Endothelial cell of umbilical vein (primary cell): ENCODE data around the gene ANKRD49. TPM values are rescaled to one million over a fixed set of nuclear protein-coding genes. Genes with fewer than 3 reads are reported as not detected.

ENCODE experiments used
- BruUV-seq: library from RNA; stranded (reverse); fragments of 400-500 nt; replicated peaks from 2 replicates; lab custom pipeline; 2021; lab: Mats Ljungman, UMichigan
- CTCF ChIA-PET: fragments of 300-600, 350-600 bp; sonication (Branson Sonifier 250); formaldehyde crosslinking; loops from one replicate; lab custom pipeline; 2021; ENCODE audit warnings: antibody characterized with exemption, inconsistent platforms; lab: Charles Lee
- POLR2A ChIA-PET: fragments of 300-600, 350-600 bp; sonication (Branson Sonifier 250); formaldehyde crosslinking; loops from one replicate; lab custom pipeline; 2021; ENCODE audit warnings: antibody characterized with exemption, inconsistent platforms; lab: Charles Lee
- DNase-seq: peaks from one replicate; pipeline ENCODE4 v3.0.0-alpha.2; 2011; ENCODE audit warnings: low read depth, low spot score
- FAIRE-seq: peaks from 2 replicates; lab custom pipeline; 2011; peaks lifted over from hg19 to GRCh38; lab: Jason Lieb, UNC
- H2AFZ ChIP-seq: 2 replicates; pipeline ENCODE4 v1.6.0; 2012; ENCODE audit warnings: low read depth, low read length, control low read depth, inconsistent platforms
- H3K27ac ChIP-seq: 2 replicates; pipeline ENCODE4 v1.5.1; 2011; ENCODE audit warnings: low read depth, mild to moderate bottlenecking, control low read depth, low read length, moderate library complexity; ENCODE audit not compliant: insufficient read depth
- H3K27me3 ChIP-seq, 2 experiments: 2 replicates each; pipeline versions ENCODE4 v1.6.0 to v1.6.1; 2011; ENCODE audit warnings: low read length in 2 of 2, mixed read lengths in 1 of 2; ENCODE audit not compliant: control insufficient read depth in 2 of 2, insufficient read depth in 2 of 2
- H3K36me3 ChIP-seq, 2 experiments: 2 replicates in 1 of 2; 3 replicates in 1 of 2; pipeline ENCODE4 v1.5.1; 2011; ENCODE audit warnings: low read length in 2 of 2, mild to moderate bottlenecking in 1 of 2, moderate library complexity in 1 of 2; ENCODE audit not compliant: control insufficient read depth in 2 of 2, insufficient read depth in 2 of 2; ENCODE audit errors: extremely low read depth in 1 of 2
- H3K4me1 ChIP-seq: 3 replicates; pipeline ENCODE4 v1.5.1; 2011; ENCODE audit warnings: mild to moderate bottlenecking, low read length; ENCODE audit not compliant: control insufficient read depth, insufficient read depth; ENCODE audit errors: extremely low read depth
- H3K4me2 ChIP-seq: 2 replicates; pipeline ENCODE4 v1.6.1; 2011; ENCODE audit warnings: low read length, control low read depth, mixed read lengths; ENCODE audit not compliant: insufficient read depth
- H3K4me3 ChIP-seq, 3 experiments: fragments of 200-600 bp in 1 of 3; sonication (generic), shearing (Covaris generic) in 1 of 3; replicated peaks in 1 of 3; 2 replicates each; pipeline ENCODE4 v1.5.1; 2011 to 2016; ENCODE audit warnings: control low read depth in 3 of 3, low read length in 3 of 3, mild to moderate bottlenecking in 2 of 3, inconsistent platforms in 1 of 3, low read depth in 1 of 3, moderate library complexity in 1 of 3; ENCODE audit not compliant: insufficient read depth in 1 of 3
- H3K79me2 ChIP-seq: 2 replicates; pipeline ENCODE4 v1.6.0; 2012; ENCODE audit warnings: low read length, inconsistent platforms; ENCODE audit not compliant: control insufficient read depth, insufficient read depth
- H3K9ac ChIP-seq: replicated peaks from 2 replicates; pipeline ENCODE3; 2011; ENCODE audit warnings: low read length, control low read depth; ENCODE audit not compliant: insufficient read depth; ENCODE audit errors: extremely low read depth
- H3K9me1 ChIP-seq: replicated peaks from 3 replicates; pipeline ENCODE4 v1.6.0; 2011; ENCODE audit warnings: mild to moderate bottlenecking, low read length; ENCODE audit not compliant: control insufficient read depth, insufficient read depth; ENCODE audit errors: extremely low read depth
- H3K9me3 ChIP-seq: replicated peaks from 2 replicates; pipeline ENCODE4 v1.5.1; 2012; ENCODE audit warnings: low read length, inconsistent platforms; ENCODE audit not compliant: control insufficient read depth, insufficient read depth
- H4K20me1 ChIP-seq: replicated peaks from 2 replicates; pipeline ENCODE3; 2011; ENCODE audit warnings: mild to moderate bottlenecking, low read length; ENCODE audit not compliant: control insufficient read depth, insufficient read depth; ENCODE audit errors: extremely low read depth
- EZH2 ChIP-seq: IDR thresholded peaks from 2 replicates; pipeline ENCODE4 v1.6.1; 2012; ENCODE audit warnings: borderline replicate concordance, low read depth, mild to moderate bottlenecking, moderate library complexity, low read length, inconsistent platforms; ENCODE audit not compliant: severe bottlenecking
- FOS ChIP-seq: IDR thresholded peaks from 2 replicates; pipeline ENCODE4 v1.6.1; 2011; ENCODE audit warnings: mild to moderate bottlenecking, low read length, moderate library complexity, borderline replicate concordance; ENCODE audit not compliant: insufficient read depth
- GATA2 ChIP-seq: IDR thresholded peaks from 2 replicates; pipeline ENCODE4 v1.7.0; 2011; ENCODE audit warnings: low read depth, mild to moderate bottlenecking, moderate library complexity, mixed read lengths, low read length; ENCODE audit not compliant: insufficient read length, insufficient read depth
- JUN ChIP-seq: IDR thresholded peaks from 2 replicates; pipeline ENCODE4 v1.6.1; 2011; ENCODE audit warnings: borderline replicate concordance, low read depth; ENCODE audit not compliant: insufficient read length, insufficient read depth
- MAX ChIP-seq: IDR thresholded peaks from 2 replicates; pipeline ENCODE4 v1.6.1; 2011; ENCODE audit not compliant: insufficient read depth, insufficient read length
- MYC ChIP-seq: IDR thresholded peaks from one replicate; pipeline ENCODE4 v1.6.1; 2011; ENCODE audit warnings: mild to moderate bottlenecking, low read depth, low read length
- POLR2A ChIP-seq: IDR thresholded peaks from 2 replicates; pipeline ENCODE4 v1.6.1; 2012; ENCODE audit warnings: low read depth, mild to moderate bottlenecking, control low read depth, low read length
- POLR2AphosphoS5 ChIP-seq: IDR thresholded peaks from 2 replicates; pipeline ENCODE4 v1.6.1; 2012; ENCODE audit warnings: low read depth, mild to moderate bottlenecking, control low read depth, low read length, moderate library complexity; ENCODE audit not compliant: insufficient read depth
- dilution Hi-C: fragments of 300-500 bp; cut with MboI; formaldehyde crosslinking; loops from one replicate; pipeline ENCODE4 v1.15.0; 2019; ENCODE audit warnings: low sequenced_read_pairs; ENCODE audit not compliant: extremely low pct_ligation_motif_present
- intact Hi-C: fragments of 100-400 bp; cut with micrococcal nuclease; formaldehyde crosslinking; loops from one replicate; pipeline ENCODE4 v1.10.0; 2022
- polyA plus RNA-seq, 4 experiments: library from polyadenylated mRNA; depleted of rRNA in 3 of 4; stranded (reverse) in 3 of 4; unstranded in 1 of 4; fragments of >200 nt; gene quantifications; 2 replicates each; pipeline versions ENCODE4 v1.2.1 to v1.2.3, GENCODE V29; 2011 to 2012; ENCODE audit warnings: missing spikeins in 1 of 4
- total RNA-seq: library from RNA; stranded (reverse); gene quantifications from 2 replicates; pipeline ENCODE4 v1.2.3, GENCODE V29; 2021
- TF ChIP-seq, protein P1 (sequence below), 2 donors: IDR thresholded peaks; 1 replicate in 1 of 2; 2 replicates in 1 of 2; pipeline ENCODE4 v1.5.1; 2011; ENCODE audit warnings: low read length in 2 of 2, mild to moderate bottlenecking in 2 of 2, moderate library complexity in 2 of 2, control low read depth in 1 of 2, inconsistent platforms in 1 of 2, low read depth in 1 of 2; ENCODE audit not compliant: insufficient read depth in 1 of 2; ENCODE audit errors: extremely low read depth in 1 of 2

ANKRD49 gene
- total and polyA plus RNA-seq, 2 donors (not counting 3 experiments of a cell fraction or from before 2014, with no cell fraction given): 6.0 to 7.6 TPM

DNA sequence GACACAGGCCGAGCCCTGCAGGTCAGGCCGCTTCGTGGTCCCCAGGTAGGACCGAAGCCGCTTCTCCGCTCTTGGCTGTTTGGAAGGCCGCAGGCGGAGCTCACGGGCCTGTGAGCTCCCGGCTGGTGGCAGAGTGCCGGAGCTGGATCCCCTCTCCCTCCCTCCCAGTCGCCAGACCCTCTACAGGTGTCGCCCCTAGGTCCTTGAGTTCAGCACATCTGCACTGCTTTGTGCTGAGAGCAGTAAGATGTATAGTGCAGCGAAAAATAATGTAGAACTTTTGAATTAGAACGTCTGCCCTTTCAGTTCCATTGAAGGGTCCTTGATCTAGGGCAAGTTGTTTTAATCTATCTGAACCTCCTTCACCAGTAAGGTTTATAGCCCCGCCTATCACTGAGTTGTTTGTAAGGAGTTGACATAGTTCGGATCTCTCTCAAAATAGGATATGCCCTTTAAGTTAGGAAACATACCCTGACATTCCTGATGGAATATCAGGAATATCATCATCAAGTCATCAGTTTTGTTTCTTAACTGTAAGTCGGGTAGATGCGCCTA, 419 bp downstream of the ANKRD49 start:
- FAIRE-seq (peak; percentile 52), DNase-seq (no peak)
- CTCF ChIA-PET: interaction anchor here (1.0 to 2.7 kb wide), 3 partner anchors 11 to 599 kb away, joined by 3 to 14 read pairs (median 9); no protein-coding TSS in a partner anchor
- BruUV-seq: TSS peak; percentile 75
- peak overlapping the region; percentile 85 for H2AFZ ChIP-seq
- intact Hi-C loops: loop anchor here (5.0 to 10.0 kb wide), 3 partner anchors 699 to 1297 kb away; partner anchors contain the start of genes C11orf54, SLC36A4 and TAF1D
- H3K36me3 ChIP-seq: peaks cover 3 to 11% of the 10 kb centered on the region in 2 experiments
- peak overlapping the region; percentile 56 for H3K27ac ChIP-seq
- H3K4me1 ChIP-seq: peaks cover 16% of the 10 kb centered on the region
- peak overlapping the region; percentile 68 to 91 (median 85) for H3K4me3 ChIP-seq
- no peaks in the 10 kb centered on the region for H4K20me1 ChIP-seq
- POLR2A ChIA-PET: interaction anchor here (1.0 kb wide), 2 partner anchors 710 to 755 kb away, joined by 3 read pairs; partner anchors contain the start of gene MED17
- no peaks in the 10 kb centered on the region for H3K9me1 ChIP-seq
- no peaks in the 10 kb centered on the region for H3K9me3 ChIP-seq
- peak overlapping the region; percentile 96 for H3K4me2 ChIP-seq
- dilution Hi-C loops: no loop called here
- peaks cover 15% of the 10 kb centered on the region for H3K79me2 ChIP-seq
- peak overlapping the region; percentile 76 for H3K9ac ChIP-seq
- no peaks in the 10 kb centered on the region for H3K27me3 ChIP-seq
- TF ChIP-seq MAX (no peak), POLR2A (no peak), POLR2AphosphoS5 (no peak), JUN (no peak), GATA2 (no peak), EZH2 (no peak), FOS (no peak), MYC (no peak)
- TF ChIP-seq, protein P1, sequence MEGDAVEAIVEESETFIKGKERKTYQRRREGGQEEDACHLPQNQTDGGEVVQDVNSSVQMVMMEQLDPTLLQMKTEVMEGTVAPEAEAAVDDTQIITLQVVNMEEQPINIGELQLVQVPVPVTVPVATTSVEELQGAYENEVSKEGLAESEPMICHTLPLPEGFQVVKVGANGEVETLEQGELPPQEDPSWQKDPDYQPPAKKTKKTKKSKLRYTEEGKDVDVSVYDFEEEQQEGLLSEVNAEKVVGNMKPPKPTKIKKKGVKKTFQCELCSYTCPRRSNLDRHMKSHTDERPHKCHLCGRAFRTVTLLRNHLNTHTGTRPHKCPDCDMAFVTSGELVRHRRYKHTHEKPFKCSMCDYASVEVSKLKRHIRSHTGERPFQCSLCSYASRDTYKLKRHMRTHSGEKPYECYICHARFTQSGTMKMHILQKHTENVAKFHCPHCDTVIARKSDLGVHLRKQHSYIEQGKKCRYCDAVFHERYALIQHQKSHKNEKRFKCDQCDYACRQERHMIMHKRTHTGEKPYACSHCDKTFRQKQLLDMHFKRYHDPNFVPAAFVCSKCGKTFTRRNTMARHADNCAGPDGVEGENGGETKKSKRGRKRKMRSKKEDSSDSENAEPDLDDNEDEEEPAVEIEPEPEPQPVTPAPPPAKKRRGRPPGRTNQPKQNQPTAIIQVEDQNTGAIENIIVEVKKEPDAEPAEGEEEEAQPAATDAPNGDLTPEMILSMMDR (IDR thresholded peaks at IDR 0.05; ENCODE audit: extremely low read depth in 1 of 2, insufficient read depth in 1 of 2, low read depth in 1 of 2, low read length in 2 of 2): no peak
